ENCODE measurements around the gene KCNAB1. TPM values are rescaled to one million over a fixed set of nuclear protein-coding genes. Genes with fewer than 3 reads are reported as not detected.
"Not testable (repeated sequence)": the region's sequence is repeated elsewhere in the genome, so short reads cannot be mapped to it uniquely, and the experiment has no call there.

Gene KCNAB1
- total RNA-seq, 1 donor from 2014 or later = not detected

DNA sequence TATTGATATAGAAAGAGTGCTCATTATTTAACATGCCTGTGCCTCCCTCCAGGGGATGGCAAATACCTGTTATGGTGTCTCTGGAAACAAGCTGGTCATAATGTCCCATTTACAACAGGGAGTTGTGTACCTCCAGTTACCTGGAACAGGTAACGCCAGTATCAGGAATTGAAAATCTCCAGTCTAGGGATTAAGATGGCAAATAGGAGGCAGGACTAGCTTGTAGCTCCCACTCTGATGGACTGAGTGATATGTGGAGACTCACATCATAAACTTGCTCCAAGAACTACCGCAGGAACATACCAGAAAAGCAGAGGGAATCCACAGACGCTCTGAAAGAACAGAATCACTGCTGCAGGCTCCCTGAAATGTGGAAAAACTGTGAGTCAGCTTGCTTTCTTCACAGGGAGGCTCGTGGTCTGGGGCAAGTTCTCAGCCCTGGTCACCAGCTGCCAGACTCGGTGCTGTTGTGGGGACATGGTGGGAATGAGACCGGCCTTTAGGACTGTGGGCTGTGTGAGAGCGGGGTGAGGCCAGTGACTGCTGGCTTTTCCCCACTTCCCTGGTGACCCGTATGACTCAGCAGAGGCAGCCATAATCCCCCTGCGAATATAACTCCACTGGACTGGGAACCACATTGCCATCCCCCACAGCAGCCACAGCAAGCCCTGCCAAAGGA is 97.4 kb downstream of the KCNAB1 start:
- intact Hi-C loops (cut with micrococcal nuclease) = no loop called here
- peaks cover 5% of the 10 kb centered on the region for H3K27me3 Mint-ChIP-seq

DNA sequence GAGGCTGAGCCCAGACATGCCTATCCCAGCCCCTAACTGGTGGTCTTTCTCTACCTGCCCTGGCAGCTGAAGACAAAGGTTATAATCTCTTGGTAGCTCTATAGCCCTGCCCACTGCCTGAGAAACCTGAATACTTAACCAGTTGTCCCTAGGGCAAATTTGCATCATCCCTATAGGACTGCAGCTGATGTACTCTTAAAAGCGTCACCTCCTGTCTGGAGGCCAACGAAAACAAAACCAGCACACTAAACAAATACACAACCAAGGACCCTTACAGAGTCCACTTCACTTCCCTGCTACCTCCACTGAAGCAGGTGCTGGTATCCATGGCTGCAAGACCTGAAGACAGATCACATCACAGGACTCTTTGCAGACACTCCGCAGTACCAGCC is 98.0 kb downstream of the KCNAB1 start:
- TF ChIP-seq, protein P1, sequence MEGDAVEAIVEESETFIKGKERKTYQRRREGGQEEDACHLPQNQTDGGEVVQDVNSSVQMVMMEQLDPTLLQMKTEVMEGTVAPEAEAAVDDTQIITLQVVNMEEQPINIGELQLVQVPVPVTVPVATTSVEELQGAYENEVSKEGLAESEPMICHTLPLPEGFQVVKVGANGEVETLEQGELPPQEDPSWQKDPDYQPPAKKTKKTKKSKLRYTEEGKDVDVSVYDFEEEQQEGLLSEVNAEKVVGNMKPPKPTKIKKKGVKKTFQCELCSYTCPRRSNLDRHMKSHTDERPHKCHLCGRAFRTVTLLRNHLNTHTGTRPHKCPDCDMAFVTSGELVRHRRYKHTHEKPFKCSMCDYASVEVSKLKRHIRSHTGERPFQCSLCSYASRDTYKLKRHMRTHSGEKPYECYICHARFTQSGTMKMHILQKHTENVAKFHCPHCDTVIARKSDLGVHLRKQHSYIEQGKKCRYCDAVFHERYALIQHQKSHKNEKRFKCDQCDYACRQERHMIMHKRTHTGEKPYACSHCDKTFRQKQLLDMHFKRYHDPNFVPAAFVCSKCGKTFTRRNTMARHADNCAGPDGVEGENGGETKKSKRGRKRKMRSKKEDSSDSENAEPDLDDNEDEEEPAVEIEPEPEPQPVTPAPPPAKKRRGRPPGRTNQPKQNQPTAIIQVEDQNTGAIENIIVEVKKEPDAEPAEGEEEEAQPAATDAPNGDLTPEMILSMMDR (IDR thresholded peaks at IDR 0.05) = no peak
- Mint-ChIP-seq H3K4me3 (no peak overlapping the region), H3K27me3 (peaks cover 4% of the 10 kb centered on the region), H3K4me1 (no peaks in the 10 kb centered on the region), H3K27ac (no peak overlapping the region), H3K9me3 (peaks cover 5% of the 10 kb centered on the region), H3K36me3 (ENCODE audit: low read depth) (no peaks in the 10 kb centered on the region)
- ChIA-PET POLR2A (no interaction called here), CTCF (no interaction called here)
- intact Hi-C loops (cut with micrococcal nuclease) = no loop called here
- no peak for ATAC-seq (ENCODE audit: low read depth)
- DNase-seq = no peak

More for the DNA sequence above, 97.4 kb downstream of the KCNAB1 start:
- H3K27ac Mint-ChIP-seq = no peak overlapping the region
- no peak for DNase-seq
- H3K4me3 Mint-ChIP-seq = no peak overlapping the region
- TF ChIP-seq, protein P1 (IDR thresholded peaks at IDR 0.05) = no peak
- POLR2A ChIA-PET = no interaction called here
- H3K4me1 Mint-ChIP-seq = no peaks in the 10 kb centered on the region
- peaks cover 5% of the 10 kb centered on the region for H3K9me3 Mint-ChIP-seq
- H3K36me3 Mint-ChIP-seq (ENCODE audit: low read depth) = no peaks in the 10 kb centered on the region
- CTCF ChIA-PET = no interaction called here
- ATAC-seq (ENCODE audit: low read depth) = no peak

DNA sequence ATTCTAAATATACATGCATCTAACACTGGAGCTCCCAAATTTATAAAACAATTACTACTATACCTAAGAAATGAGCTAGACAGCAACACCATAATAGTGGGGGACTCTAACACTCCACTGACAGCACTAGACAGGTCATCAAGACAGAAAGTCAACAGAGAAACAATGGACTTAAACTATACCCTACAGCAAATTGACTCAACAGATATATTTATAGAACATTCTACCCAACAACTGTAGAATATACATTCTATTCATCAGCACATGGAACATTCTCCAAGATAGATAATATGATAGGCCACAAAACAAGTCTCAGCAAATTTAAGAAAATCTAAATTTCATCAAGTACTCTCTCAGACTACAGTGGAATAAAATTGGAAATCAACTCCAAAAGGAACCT is 102.0 kb downstream of the KCNAB1 start:
- H3K27ac Mint-ChIP-seq; intact Hi-C loops (cut with micrococcal nuclease); H3K27me3 Mint-ChIP-seq; H3K4me1 Mint-ChIP-seq; ATAC-seq (ENCODE audit: low read depth); POLR2A ChIA-PET; DNase-seq; H3K36me3 Mint-ChIP-seq (ENCODE audit: low read depth); H3K9me3 Mint-ChIP-seq; H3K4me3 Mint-ChIP-seq; CTCF ChIA-PET: not testable (repeated sequence)

DNA sequence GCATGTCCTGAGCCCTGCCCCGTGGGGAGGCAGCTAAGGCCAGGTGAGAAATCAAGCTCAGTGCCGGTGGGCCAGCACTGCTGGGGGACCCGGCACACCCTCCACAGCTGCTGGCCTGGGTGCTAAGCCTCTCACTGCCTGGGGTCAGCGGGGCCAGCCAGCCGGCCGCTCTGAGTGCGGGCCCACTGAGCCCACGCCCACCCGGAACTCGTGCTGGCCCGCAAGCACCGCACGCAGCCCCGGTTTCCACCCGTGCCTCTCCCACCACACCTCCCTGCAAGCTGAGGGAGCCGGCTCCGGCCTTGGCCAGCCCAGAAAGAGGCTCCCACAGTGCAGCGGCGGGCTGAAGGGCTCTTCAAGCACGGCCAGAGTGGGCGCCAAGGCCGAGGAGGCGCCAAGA is 103.7 kb downstream of the KCNAB1 start:
- CTCF ChIA-PET; H3K4me1 Mint-ChIP-seq; H3K27ac Mint-ChIP-seq; DNase-seq; H3K4me3 Mint-ChIP-seq; POLR2A ChIA-PET; ATAC-seq (ENCODE audit: low read depth); H3K9me3 Mint-ChIP-seq; intact Hi-C loops (cut with micrococcal nuclease); H3K36me3 Mint-ChIP-seq (ENCODE audit: low read depth); H3K27me3 Mint-ChIP-seq: not testable (repeated sequence)

DNA sequence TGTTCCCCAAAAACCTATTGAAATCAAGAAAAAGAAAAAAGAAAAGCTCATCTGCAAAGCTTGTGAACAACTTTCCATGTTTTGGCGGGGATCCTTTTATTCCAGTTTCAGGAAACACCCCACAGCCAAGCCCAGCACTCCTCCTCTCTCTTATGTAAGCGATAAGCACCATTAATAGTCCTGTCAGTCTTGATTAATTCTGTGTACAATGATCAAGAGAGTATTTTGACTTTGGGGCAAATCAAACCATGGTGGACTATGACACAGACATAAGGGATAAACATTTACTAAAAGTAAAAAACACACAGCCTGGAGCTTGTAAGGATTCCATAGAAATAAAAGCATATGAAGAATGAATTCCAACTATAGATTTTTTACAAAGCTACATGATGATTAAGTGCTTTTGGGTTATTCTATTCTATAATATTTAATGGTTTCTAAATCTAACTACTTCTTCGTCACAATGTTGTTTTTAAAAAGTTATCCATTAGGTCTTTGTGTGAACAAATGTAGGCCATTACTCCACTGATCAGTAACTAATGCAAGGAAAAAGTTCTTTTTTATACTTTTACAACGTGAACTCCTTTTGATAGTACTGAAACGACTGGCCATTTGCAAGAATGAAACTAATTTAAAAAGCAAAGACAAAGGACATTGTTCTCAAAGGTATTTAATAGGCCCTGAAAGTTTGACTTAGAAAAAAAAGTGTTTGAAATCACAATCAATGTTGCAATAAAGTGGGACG is 106.5 kb downstream of the KCNAB1 start:
- ChIA-PET POLR2A (no interaction called here), CTCF (no interaction called here)
- Mint-ChIP-seq H3K36me3 (ENCODE audit: low read depth) (no peaks in the 10 kb centered on the region), H3K4me3 (no peak overlapping the region), H3K4me1 (no peaks in the 10 kb centered on the region), H3K27me3 (peaks cover 4% of the 10 kb centered on the region), H3K27ac (no peak overlapping the region), H3K9me3 (no peaks in the 10 kb centered on the region)
- no peak for ATAC-seq (ENCODE audit: low read depth)
- no peak for DNase-seq
- TF ChIP-seq, protein P1 (IDR thresholded peaks at IDR 0.05) = no peak
- intact Hi-C loops (cut with micrococcal nuclease) = no loop called here

DNA sequence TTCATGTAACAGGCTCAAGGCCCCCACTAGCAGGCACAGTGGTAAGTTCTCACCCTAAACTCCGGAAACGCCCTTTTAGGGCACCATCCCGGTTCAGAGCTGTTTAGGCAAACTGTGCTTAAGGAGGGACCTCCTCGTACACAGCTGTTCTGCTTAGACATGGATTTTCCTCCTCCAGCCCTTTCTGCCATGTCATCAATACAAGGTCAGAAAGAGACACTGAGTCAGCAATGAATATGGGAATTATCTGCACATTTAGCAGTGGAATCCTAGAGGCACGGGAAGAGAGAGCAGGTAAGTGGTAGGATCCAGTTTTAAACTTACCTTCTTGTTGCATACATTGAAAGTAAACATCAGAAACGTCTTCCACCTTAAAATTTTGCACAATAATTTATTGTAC is 107.3 kb downstream of the KCNAB1 start:
- ChIA-PET CTCF (no interaction called here), POLR2A (no interaction called here)
- Mint-ChIP-seq H3K4me3 (no peak overlapping the region), H3K27me3 (peaks cover 4% of the 10 kb centered on the region), H3K27ac (no peak overlapping the region), H3K36me3 (ENCODE audit: low read depth) (no peaks in the 10 kb centered on the region), H3K4me1 (no peaks in the 10 kb centered on the region), H3K9me3 (no peaks in the 10 kb centered on the region)
- ATAC-seq (ENCODE audit: low read depth) (no peak), DNase-seq (no peak)
- TF ChIP-seq, protein P1 (IDR thresholded peaks at IDR 0.05) = no peak
- intact Hi-C loops (cut with micrococcal nuclease) = no loop called here

All from activated B cell treated with CpG ODN at 0.5 μM for 24 hours (primary cell).